ENCODE measurements around the gene SHANK1. TPM values are rescaled to one million over a fixed set of nuclear protein-coding genes. Genes with fewer than 3 reads are reported as not detected.

Gene SHANK1
- total and polyA plus RNA-seq, 4 donors, result 0.06 to 0.28 (median 0.17) TPM; not detected in 1

DNA sequence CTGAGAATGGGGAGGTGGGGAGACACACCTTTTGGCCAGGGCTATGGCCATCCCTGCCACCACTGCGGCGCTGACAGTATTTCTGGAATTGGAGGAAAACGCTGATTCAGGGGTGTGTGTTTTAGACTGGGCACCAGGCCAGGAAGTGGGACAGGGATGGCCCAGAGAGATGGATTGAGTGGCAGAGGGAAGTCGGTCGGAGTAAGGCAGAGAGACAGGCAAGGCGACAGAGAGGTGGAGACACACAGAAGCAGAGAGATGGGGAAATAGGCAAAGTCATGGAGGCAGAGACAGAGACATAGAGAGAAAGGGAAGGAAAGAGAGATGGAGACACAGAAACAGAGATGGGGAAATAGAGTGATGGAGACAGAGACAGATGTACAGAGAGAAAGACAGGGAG lies 74.5 kb downstream of the SHANK1 start (continued):
- TF ChIP-seq, protein P1, sequence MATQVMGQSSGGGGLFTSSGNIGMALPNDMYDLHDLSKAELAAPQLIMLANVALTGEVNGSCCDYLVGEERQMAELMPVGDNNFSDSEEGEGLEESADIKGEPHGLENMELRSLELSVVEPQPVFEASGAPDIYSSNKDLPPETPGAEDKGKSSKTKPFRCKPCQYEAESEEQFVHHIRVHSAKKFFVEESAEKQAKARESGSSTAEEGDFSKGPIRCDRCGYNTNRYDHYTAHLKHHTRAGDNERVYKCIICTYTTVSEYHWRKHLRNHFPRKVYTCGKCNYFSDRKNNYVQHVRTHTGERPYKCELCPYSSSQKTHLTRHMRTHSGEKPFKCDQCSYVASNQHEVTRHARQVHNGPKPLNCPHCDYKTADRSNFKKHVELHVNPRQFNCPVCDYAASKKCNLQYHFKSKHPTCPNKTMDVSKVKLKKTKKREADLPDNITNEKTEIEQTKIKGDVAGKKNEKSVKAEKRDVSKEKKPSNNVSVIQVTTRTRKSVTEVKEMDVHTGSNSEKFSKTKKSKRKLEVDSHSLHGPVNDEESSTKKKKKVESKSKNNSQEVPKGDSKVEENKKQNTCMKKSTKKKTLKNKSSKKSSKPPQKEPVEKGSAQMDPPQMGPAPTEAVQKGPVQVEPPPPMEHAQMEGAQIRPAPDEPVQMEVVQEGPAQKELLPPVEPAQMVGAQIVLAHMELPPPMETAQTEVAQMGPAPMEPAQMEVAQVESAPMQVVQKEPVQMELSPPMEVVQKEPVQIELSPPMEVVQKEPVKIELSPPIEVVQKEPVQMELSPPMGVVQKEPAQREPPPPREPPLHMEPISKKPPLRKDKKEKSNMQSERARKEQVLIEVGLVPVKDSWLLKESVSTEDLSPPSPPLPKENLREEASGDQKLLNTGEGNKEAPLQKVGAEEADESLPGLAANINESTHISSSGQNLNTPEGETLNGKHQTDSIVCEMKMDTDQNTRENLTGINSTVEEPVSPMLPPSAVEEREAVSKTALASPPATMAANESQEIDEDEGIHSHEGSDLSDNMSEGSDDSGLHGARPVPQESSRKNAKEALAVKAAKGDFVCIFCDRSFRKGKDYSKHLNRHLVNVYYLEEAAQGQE (IDR thresholded peaks at IDR 0.05), result no peak
- TF ChIP-seq GABPA (IDR thresholded peaks at IDR 0.05 in 1 of 2, conservative IDR thresholded peaks at IDR 0.05 in 1 of 2) (no peak), FOXA2 (IDR thresholded peaks at IDR 0.05) (no peak)

DNA sequence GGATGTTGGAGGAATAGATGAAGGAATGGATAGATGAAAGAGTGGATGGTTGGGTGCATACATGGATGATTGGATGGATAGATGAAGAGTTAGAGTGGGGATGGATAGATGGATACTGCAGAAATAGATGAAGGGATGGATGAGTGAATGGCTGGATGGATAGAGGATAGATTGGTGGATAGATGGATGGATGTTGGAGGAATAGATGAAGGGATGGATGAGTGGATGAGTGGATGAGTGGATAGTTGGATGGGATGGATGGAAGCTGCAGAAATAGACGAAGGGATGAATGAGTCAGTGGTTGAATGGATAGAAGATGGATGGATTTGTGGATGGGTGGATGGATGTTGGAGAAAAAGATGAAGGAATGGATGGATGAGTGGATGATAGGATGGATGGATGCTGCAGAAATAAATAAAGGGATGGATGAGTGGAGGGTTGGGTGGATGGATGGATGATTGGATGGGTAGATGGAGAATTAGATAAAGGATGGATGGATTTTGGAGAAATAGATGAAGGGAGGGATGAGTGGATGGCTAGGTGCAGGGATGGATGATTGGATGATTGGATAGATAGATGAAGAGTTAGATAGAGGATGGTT lies 75.2 kb downstream of the SHANK1 start:
- no peaks in the 10 kb centered on the region for H3K9me3 ChIP-seq (ENCODE audit: control insufficient read depth in 4 of 4, low read length in 3 of 4)
- no peaks in the 10 kb centered on the region for H3K36me3 ChIP-seq (ENCODE audit: control insufficient read depth in 4 of 4, insufficient read depth in 3 of 4, low read depth in 1 of 4, low read length in 3 of 4)
- no peak overlapping the region for H3K27ac ChIP-seq (ENCODE audit: low read depth in 1 of 2, low read length in 2 of 2)
- no peak for DNase-seq (ENCODE audit: low spot score)
- H3K4me1 ChIP-seq (ENCODE audit: control insufficient read depth in 4 of 4, insufficient read depth in 4 of 4, low read length in 3 of 4), result no peaks in the 10 kb centered on the region
- H3K9ac ChIP-seq (ENCODE audit: low read depth in 1 of 2, low read length in 2 of 2), result no peak overlapping the region
- WGBS, result 23% methylated on average over 1 of the region's 1 CpG
- H3K27me3 ChIP-seq (ENCODE audit: control insufficient read depth in 4 of 4, insufficient read depth in 4 of 4, low read length in 3 of 4), result peaks cover 0 to 4% (median 2%) of the 10 kb centered on the region in 4 donors
- TF ChIP-seq, protein P2, sequence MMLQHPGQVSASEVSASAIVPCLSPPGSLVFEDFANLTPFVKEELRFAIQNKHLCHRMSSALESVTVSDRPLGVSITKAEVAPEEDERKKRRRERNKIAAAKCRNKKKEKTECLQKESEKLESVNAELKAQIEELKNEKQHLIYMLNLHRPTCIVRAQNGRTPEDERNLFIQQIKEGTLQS (IDR thresholded peaks at IDR 0.05), result no peak
- TF ChIP-seq, protein P1 (IDR thresholded peaks at IDR 0.05), result no peak
- no peak for TF ChIP-seq FOXA2 (IDR thresholded peaks at IDR 0.05)
- no peak for TF ChIP-seq RAD21 (IDR thresholded peaks at IDR 0.05)
- no peak overlapping the region for H3K4me3 ChIP-seq (ENCODE audit: low read depth in 1 of 3, low read length in 3 of 3)

DNA sequence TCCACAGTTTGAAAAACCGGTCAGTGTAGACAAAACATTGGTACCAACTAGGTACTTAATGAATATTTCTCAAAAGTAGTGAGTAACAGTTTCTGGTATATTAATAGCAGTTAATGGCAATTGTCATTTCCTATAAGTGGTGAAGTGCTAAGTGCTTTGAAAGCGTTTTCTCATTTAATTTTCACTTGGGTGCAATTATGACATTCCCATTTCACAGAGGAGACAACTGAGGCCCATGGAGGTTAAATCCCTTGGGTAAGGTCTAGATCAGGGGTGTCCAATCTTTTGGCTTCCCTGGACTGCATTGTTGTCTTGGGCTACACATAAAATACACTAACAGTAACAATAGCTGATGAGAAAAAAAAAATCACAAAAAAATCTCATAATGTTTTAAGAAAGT lies 79.2 kb downstream of the SHANK1 start:
- H3K27me3 ChIP-seq (ENCODE audit: control insufficient read depth in 4 of 4, insufficient read depth in 4 of 4, low read length in 3 of 4), result peaks cover 0 to 8% (median 2%) of the 10 kb centered on the region in 4 donors

More for the DNA sequence above, 79.2 kb downstream of the SHANK1 start:
- H3K4me3 ChIP-seq (ENCODE audit: low read depth in 1 of 3, low read length in 3 of 3), result no peak overlapping the region
- no peak overlapping the region for H3K27ac ChIP-seq (ENCODE audit: low read depth in 1 of 2, low read length in 2 of 2)
- TF ChIP-seq, protein P3, sequence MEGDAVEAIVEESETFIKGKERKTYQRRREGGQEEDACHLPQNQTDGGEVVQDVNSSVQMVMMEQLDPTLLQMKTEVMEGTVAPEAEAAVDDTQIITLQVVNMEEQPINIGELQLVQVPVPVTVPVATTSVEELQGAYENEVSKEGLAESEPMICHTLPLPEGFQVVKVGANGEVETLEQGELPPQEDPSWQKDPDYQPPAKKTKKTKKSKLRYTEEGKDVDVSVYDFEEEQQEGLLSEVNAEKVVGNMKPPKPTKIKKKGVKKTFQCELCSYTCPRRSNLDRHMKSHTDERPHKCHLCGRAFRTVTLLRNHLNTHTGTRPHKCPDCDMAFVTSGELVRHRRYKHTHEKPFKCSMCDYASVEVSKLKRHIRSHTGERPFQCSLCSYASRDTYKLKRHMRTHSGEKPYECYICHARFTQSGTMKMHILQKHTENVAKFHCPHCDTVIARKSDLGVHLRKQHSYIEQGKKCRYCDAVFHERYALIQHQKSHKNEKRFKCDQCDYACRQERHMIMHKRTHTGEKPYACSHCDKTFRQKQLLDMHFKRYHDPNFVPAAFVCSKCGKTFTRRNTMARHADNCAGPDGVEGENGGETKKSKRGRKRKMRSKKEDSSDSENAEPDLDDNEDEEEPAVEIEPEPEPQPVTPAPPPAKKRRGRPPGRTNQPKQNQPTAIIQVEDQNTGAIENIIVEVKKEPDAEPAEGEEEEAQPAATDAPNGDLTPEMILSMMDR (IDR thresholded peaks at IDR 0.05; ENCODE audit: low read depth, low read length, missing input control), result no peak
- TF ChIP-seq RAD21 (IDR thresholded peaks at IDR 0.05), result no peak
- H3K9ac ChIP-seq (ENCODE audit: low read depth in 1 of 2, low read length in 2 of 2), result no peak overlapping the region
- no peaks in the 10 kb centered on the region for H3K36me3 ChIP-seq (ENCODE audit: control insufficient read depth in 4 of 4, insufficient read depth in 3 of 4, low read depth in 1 of 4, low read length in 3 of 4)
- DNase-seq (ENCODE audit: low spot score), result no peak
- 60% methylated on average over 2 of the region's 2 CpGs for WGBS
- H3K4me1 ChIP-seq (ENCODE audit: control insufficient read depth in 4 of 4, insufficient read depth in 4 of 4, low read length in 3 of 4), result no peaks in the 10 kb centered on the region
- H3K9me3 ChIP-seq (ENCODE audit: control insufficient read depth in 4 of 4, low read length in 3 of 4), result peaks cover 0 to 3% (median 1%) of the 10 kb centered on the region in 4 donors

Measured in liver (tissue), 9 donors.